CD14-positive monocyte (primary cell): Measurements from ENCODE around the gene CDK6. TPM values are rescaled to one million over a fixed set of nuclear protein-coding genes. Genes with fewer than 3 reads are reported as not detected.

ENCODE experiments used
- DNase-seq, 3 donors: peaks; one replicate each; pipeline ENCODE4 v3.0.0-alpha.2; 2011 to 2022
- H2AFZ ChIP-seq: 2 replicates; pipeline ENCODE4 v1.6.0; 2012; ENCODE audit warnings: mild to moderate bottlenecking, low read depth, low read length, inconsistent platforms; ENCODE audit not compliant: insufficient read depth, poor library complexity, severe bottlenecking
- H3K27ac ChIP-seq, 2 donors: 1 replicate in 1 of 2; 2 replicates in 1 of 2; pipeline ENCODE4 v1.5.1; 2012 to 2013; ENCODE audit warnings: low read length in 2 of 2, control low read depth in 1 of 2, inconsistent platforms in 1 of 2, low read depth in 1 of 2, mild to moderate bottlenecking in 1 of 2
- H3K27me3 ChIP-seq, 2 donors: one replicate each; pipeline versions ENCODE4 v1.6.0 to v1.6.1; 2011 to 2013; ENCODE audit warnings: low read length in 2 of 2; ENCODE audit not compliant: control insufficient read depth in 2 of 2, insufficient read depth in 2 of 2
- H3K36me3 ChIP-seq, 2 donors: replicated peaks in 1 of 2; 1 replicate in 1 of 2; 2 replicates in 1 of 2; pipeline versions ENCODE4 v1.5.1 to v1.6.1; 2012 to 2013; ENCODE audit warnings: low read length in 2 of 2, control low read depth in 1 of 2, inconsistent platforms in 1 of 2, mild to moderate bottlenecking in 1 of 2; ENCODE audit not compliant: insufficient read depth in 2 of 2, control insufficient read depth in 1 of 2
- H3K4me1 ChIP-seq, 2 donors: 1 replicate in 1 of 2; 2 replicates in 1 of 2; pipeline versions ENCODE4 v1.5.1 to v1.6.1; 2012 to 2013; ENCODE audit warnings: low read length in 2 of 2, control low read depth in 1 of 2, inconsistent platforms in 1 of 2, mild to moderate bottlenecking in 1 of 2, moderate library complexity in 1 of 2; ENCODE audit not compliant: insufficient read depth in 2 of 2, control insufficient read depth in 1 of 2
- H3K4me2 ChIP-seq: replicated peaks from 2 replicates; pipeline ENCODE3; 2012; ENCODE audit warnings: low read length, moderate library complexity, mild to moderate bottlenecking; ENCODE audit not compliant: poor library complexity, severe bottlenecking; ENCODE audit errors: extremely low read depth
- H3K4me3 ChIP-seq, 3 experiments: fragments of 200-600 bp in 1 of 3; sonication (generic) in 1 of 3; replicated peaks in 1 of 3; 1 replicate in 2 of 3; 2 replicates in 1 of 3; pipeline ENCODE4 v1.5.1; 2011 to 2013; ENCODE audit warnings: low read length in 3 of 3, mild to moderate bottlenecking in 3 of 3, control low read depth in 2 of 3, low read depth in 2 of 3, inconsistent platforms in 1 of 3, moderate library complexity in 1 of 3
- H3K79me2 ChIP-seq: 2 replicates; pipeline ENCODE4 v1.6.0; 2012; ENCODE audit warnings: mild to moderate bottlenecking, control low read depth, inconsistent platforms, low read length, moderate library complexity; ENCODE audit not compliant: insufficient read depth
- H3K9ac ChIP-seq: 2 replicates; pipeline ENCODE4 v1.6.0; 2017; ENCODE audit warnings: low read length, mild to moderate bottlenecking; ENCODE audit not compliant: insufficient read depth, poor library complexity, severe bottlenecking
- H3K9me3 ChIP-seq, 2 donors: replicated peaks in 1 of 2; 1 replicate in 1 of 2; 2 replicates in 1 of 2; pipeline versions ENCODE4 v1.5.1 to v1.6.1; 2012 to 2013; ENCODE audit warnings: low read length in 2 of 2, control low read depth in 1 of 2; ENCODE audit not compliant: control insufficient read depth in 1 of 2, insufficient read depth in 1 of 2
- H4K20me1 ChIP-seq: 2 replicates; pipeline ENCODE4 v1.6.0; 2012; ENCODE audit warnings: mild to moderate bottlenecking, low read length, control low read depth, moderate library complexity; ENCODE audit not compliant: insufficient read depth
- H3K27ac Mint-ChIP-seq, 7 donors: one replicate each; pipeline ENCODE4 v1.8.0; 2020; ENCODE audit warnings: mild to moderate bottlenecking in 7 of 7, mixed read lengths in 7 of 7, moderate library complexity in 6 of 7, inconsistent platforms in 2 of 7
- H3K27me3 Mint-ChIP-seq, 3 donors: one replicate each; pipeline ENCODE4 v1.8.0; 2021 to 2022; ENCODE audit warnings: low read depth in 3 of 3, mild to moderate bottlenecking in 3 of 3, mixed read lengths in 3 of 3, moderate library complexity in 3 of 3, inconsistent platforms in 1 of 3
- H3K36me3 Mint-ChIP-seq, 2 donors: one replicate each; pipeline ENCODE4 v1.8.0; 2020; ENCODE audit warnings: mixed read lengths in 2 of 2, inconsistent platforms in 1 of 2, mild to moderate bottlenecking in 1 of 2
- H3K4me1 Mint-ChIP-seq: one replicate; pipeline ENCODE4 v1.8.0; 2020; ENCODE audit warnings: mild to moderate bottlenecking, mixed read lengths
- H3K4me3 Mint-ChIP-seq, 2 donors: one replicate each; pipeline ENCODE4 v1.8.0; 2020; ENCODE audit warnings: mild to moderate bottlenecking in 2 of 2, mixed read lengths in 2 of 2, moderate library complexity in 1 of 2
- H3K9me3 Mint-ChIP-seq, 7 donors: one replicate each; pipeline ENCODE4 v1.8.0; 2020 to 2022; ENCODE audit warnings: mixed read lengths in 7 of 7, mild to moderate bottlenecking in 6 of 7, moderate library complexity in 6 of 7, inconsistent platforms in 2 of 7
- WGBS: methylation state at CpG from one replicate; pipeline ENCODE4 v1.1.5; 2013; ENCODE audit warnings: missing lambda C conversion rate; ENCODE audit not compliant: insufficient coverage; 5-methylcytosine and 5-hydroxymethylcytosine counted together
- intact Hi-C, 2 donors: fragments of 100-400 bp; cut with micrococcal nuclease; formaldehyde crosslinking; loops; one replicate each; pipeline versions ENCODE4 v1.15.0 to v1.15.1; 2023
- polyA plus RNA-seq, 3 donors: library from polyadenylated mRNA; depleted of rRNA in 1 of 3; unstranded in 2 of 3; stranded (reverse) in 1 of 3; fragments of 300-500 nt in 2 of 3; fragments of >200 nt in 1 of 3; fragmentation: Illumina TruSeq in 2 of 3; gene quantifications; 1 replicate in 2 of 3; 2 replicates in 1 of 3; pipeline ENCODE4 v1.2.3, GENCODE V29; 2012 to 2021
- TF ChIP-seq, protein P1 (sequence below): fragments of 200-600 bp; IDR thresholded peaks from one replicate; pipeline ENCODE4 v1.8.0; 2022; ENCODE audit warnings: antibody characterized with exemption, mild to moderate bottlenecking

Gene CDK6
- polyA plus RNA-seq, 3 donors = 3.4 to 4.3 (median 3.8) TPM

DNA sequence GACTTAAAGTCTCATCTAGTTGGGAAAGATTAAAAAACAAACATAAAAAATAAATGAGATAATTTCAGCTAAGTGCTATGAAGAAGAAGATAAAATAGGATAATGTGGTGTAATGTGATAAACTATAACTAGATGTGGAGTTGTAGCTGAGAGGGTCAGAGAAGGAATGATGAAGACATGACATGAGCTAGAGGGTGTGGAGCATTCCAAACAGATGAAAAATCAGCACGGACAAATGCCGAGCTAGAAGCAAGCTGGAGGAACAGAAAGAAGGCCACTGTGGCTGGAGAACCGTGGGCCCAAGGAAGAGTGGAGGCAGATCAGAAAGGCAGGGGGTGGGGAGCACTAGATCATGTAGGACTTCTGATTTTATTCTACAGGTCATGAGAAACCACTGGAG is 70.6 kb downstream of the CDK6 start:
- intact Hi-C loops = no loop called here
- H3K27ac Mint-ChIP-seq = peak overlapping the region in 1 of 7 donors; percentile 33
- TF ChIP-seq, protein P1, sequence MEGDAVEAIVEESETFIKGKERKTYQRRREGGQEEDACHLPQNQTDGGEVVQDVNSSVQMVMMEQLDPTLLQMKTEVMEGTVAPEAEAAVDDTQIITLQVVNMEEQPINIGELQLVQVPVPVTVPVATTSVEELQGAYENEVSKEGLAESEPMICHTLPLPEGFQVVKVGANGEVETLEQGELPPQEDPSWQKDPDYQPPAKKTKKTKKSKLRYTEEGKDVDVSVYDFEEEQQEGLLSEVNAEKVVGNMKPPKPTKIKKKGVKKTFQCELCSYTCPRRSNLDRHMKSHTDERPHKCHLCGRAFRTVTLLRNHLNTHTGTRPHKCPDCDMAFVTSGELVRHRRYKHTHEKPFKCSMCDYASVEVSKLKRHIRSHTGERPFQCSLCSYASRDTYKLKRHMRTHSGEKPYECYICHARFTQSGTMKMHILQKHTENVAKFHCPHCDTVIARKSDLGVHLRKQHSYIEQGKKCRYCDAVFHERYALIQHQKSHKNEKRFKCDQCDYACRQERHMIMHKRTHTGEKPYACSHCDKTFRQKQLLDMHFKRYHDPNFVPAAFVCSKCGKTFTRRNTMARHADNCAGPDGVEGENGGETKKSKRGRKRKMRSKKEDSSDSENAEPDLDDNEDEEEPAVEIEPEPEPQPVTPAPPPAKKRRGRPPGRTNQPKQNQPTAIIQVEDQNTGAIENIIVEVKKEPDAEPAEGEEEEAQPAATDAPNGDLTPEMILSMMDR = no peak
- Histone ChIP-seq H3K9me3 (no peaks in the 10 kb centered on the region), H3K9ac (no peak overlapping the region), H3K4me1 (peaks cover 2 to 7% of the 10 kb centered on the region in 2 donors), H3K4me2 (no peak overlapping the region), H3K27me3 (no peaks in the 10 kb centered on the region), H3K27ac (no peak overlapping the region), H4K20me1 (no peaks in the 10 kb centered on the region), H3K79me2 (peaks cover 11% of the 10 kb centered on the region), H3K4me3 (no peak overlapping the region), H3K36me3 (no peaks in the 10 kb centered on the region), H2AFZ (no peak overlapping the region)
- no peak for DNase-seq
- H3K36me3 Mint-ChIP-seq = peaks cover 0 to 5% of the 10 kb centered on the region in 2 donors
- no peak overlapping the region for H3K4me3 Mint-ChIP-seq
- WGBS = 81% methylated on average over 3 of the region's 3 CpGs
- H3K4me1 Mint-ChIP-seq = peaks cover 37% of the 10 kb centered on the region
- H3K27me3 Mint-ChIP-seq = peaks cover 0 to 2% (median 0%) of the 10 kb centered on the region in 3 donors
- H3K9me3 Mint-ChIP-seq = no peaks in the 10 kb centered on the region

DNA sequence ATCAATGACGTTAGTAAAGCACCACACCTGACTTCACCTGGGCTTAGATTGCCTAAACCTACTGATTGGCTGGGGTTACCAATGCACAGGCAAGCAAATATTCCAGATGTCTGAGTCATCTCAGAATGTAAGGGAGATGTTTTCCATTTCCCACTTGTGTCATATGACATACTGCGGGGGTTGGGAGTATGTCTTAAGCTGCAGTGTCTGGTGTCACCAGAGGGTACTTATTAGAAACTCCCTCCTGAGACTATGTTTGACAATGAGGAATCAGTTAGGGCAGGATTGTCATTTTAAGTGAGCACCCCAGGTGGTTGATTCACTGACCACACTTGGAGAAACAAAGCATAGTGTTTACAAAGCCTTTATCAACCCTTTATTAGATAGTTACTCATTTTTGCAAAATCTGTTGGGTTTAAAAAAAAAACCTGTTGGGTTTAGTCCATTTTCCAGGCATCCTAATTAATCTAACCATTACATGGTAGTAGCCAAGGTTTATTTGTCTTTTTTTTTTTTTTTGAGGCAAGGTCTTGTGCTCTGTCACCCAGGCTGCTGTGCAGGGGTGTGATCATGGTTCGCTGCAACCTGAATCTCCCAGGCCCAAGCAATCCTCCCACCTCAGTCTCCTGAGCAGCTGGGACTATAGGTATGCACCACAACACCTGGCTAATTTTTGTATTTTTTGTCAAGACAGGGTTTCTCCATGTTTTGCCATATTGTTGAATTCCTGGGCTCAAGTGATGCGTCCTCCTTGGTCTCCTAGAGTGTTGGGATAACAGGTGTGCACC is 72.5 kb downstream of the CDK6 start:
- no peak overlapping the region for H3K9ac ChIP-seq
- peak in 1 of 3 donors; percentile 39 for DNase-seq
- H3K9me3 Mint-ChIP-seq = no peaks in the 10 kb centered on the region
- no peak overlapping the region for H3K4me2 ChIP-seq
- H3K4me3 ChIP-seq = no peak overlapping the region
- WGBS = no CpG with 5 or more reads among the region's 4 CpGs
- peaks cover 2 to 7% of the 10 kb centered on the region in 2 donors for H3K4me1 ChIP-seq
- peaks cover 17% of the 10 kb centered on the region for H3K79me2 ChIP-seq
- no peak overlapping the region for H3K4me3 Mint-ChIP-seq
- no peaks in the 10 kb centered on the region for H3K9me3 ChIP-seq
- intact Hi-C loops = no loop called here
- no peak overlapping the region for H3K27ac ChIP-seq
- H2AFZ ChIP-seq = no peak overlapping the region
- H3K27me3 ChIP-seq = no peaks in the 10 kb centered on the region
- TF ChIP-seq, protein P1 = no peak
- peaks cover 36% of the 10 kb centered on the region for H3K4me1 Mint-ChIP-seq
- H3K36me3 Mint-ChIP-seq = peaks cover 0 to 3% of the 10 kb centered on the region in 2 donors
- peaks cover 0 to 2% (median 0%) of the 10 kb centered on the region in 3 donors for H3K27me3 Mint-ChIP-seq
- peak overlapping the region in 2 of 7 donors; percentile 16 to 26 for H3K27ac Mint-ChIP-seq
- no peaks in the 10 kb centered on the region for H4K20me1 ChIP-seq
- H3K36me3 ChIP-seq = no peaks in the 10 kb centered on the region
